ENCODE measurements around the gene FANK1.

- TF ChIP-seq GATA3 (IDR thresholded peaks at IDR 0.05; ENCODE audit: low read depth, low read length) (no peak), GATA2 (IDR thresholded peaks at IDR 0.05; ENCODE audit: low read depth, low read length) (no peak)
Measured at GRCh38 chr10:126027692-126028091, 131.3 kb downstream of the FANK1 start.

Measured in SH-SY5Y (cell line).